Loucy (cell line): ENCODE data around the gene PIK3CD.

Source experiments
- H2AFZ ChIP-seq: fragments of 200-600 bp; sonication (generic); 2 replicates; pipeline ENCODE4 v1.6.0; 2016; ENCODE audit warnings: antibody characterized with exemption, mild to moderate bottlenecking, low read length, moderate library complexity
- H3F3A ChIP-seq: fragments of 200-600 bp; 2 replicates; pipeline ENCODE4 v1.6.0; 2016; ENCODE audit warnings: antibody characterized with exemption, low read depth, mild to moderate bottlenecking
- H3K27me3 ChIP-seq: fragments of 200-600 bp; sonication (generic); 2 replicates; pipeline ENCODE4 v1.6.1; 2014; ENCODE audit warnings: low read length, mild to moderate bottlenecking; ENCODE audit not compliant: insufficient read depth, poor library complexity, severe bottlenecking
- H3K36me3 ChIP-seq: fragments of 200-600 bp; sonication (generic); 2 replicates; pipeline ENCODE4 v1.6.1; 2016; ENCODE audit warnings: low read length; ENCODE audit not compliant: insufficient read depth
- H3K4me1 ChIP-seq: fragments of 200-600 bp; sonication (generic); 2 replicates; pipeline ENCODE4 v1.5.1; 2014; ENCODE audit warnings: low read length, mild to moderate bottlenecking; ENCODE audit not compliant: insufficient read depth, poor library complexity, severe bottlenecking
- H3K4me2 ChIP-seq: fragments of 200-600 bp; sonication (generic); 2 replicates; pipeline ENCODE4 v1.6.0; 2014; ENCODE audit warnings: antibody characterized with exemption, low read length, low read depth, mild to moderate bottlenecking; ENCODE audit not compliant: poor library complexity, severe bottlenecking
- H3K4me3 ChIP-seq: fragments of 200-600 bp; sonication (generic); 2 replicates; pipeline ENCODE4 v1.5.1; 2014; ENCODE audit warnings: low read length, mild to moderate bottlenecking, mixed read lengths; ENCODE audit not compliant: poor library complexity, severe bottlenecking
- H3K79me2 ChIP-seq: fragments of 200-600 bp; sonication (generic); 2 replicates; pipeline ENCODE4 v1.6.1; 2014; ENCODE audit warnings: low read length; ENCODE audit not compliant: insufficient read depth
- H3K9ac ChIP-seq: fragments of 200-600 bp; sonication (generic); 2 replicates; pipeline ENCODE4 v1.6.0; 2014; ENCODE audit warnings: mild to moderate bottlenecking, low read depth, low read length, moderate library complexity; ENCODE audit not compliant: poor library complexity, severe bottlenecking
- H3K9me2 ChIP-seq: fragments of 200-600 bp; sonication (generic); replicated peaks from 2 replicates; pipeline ENCODE4 v1.6.1; 2016; ENCODE audit warnings: low read depth, low read length, mixed read lengths
- H3K9me3 ChIP-seq: fragments of 200-600 bp; sonication (generic); 2 replicates; pipeline ENCODE4 v1.6.1; 2014; ENCODE audit warnings: mild to moderate bottlenecking, antibody characterized with exemption, low read length, low read depth; ENCODE audit not compliant: insufficient read depth
- H4K20me1 ChIP-seq: fragments of 200-600 bp; sonication (generic); 2 replicates; pipeline ENCODE4 v1.6.0; 2014; ENCODE audit warnings: antibody characterized with exemption, low read length, mild to moderate bottlenecking; ENCODE audit not compliant: insufficient read depth, poor library complexity, severe bottlenecking
- CTCF ChIP-seq: fragments of 200-600 bp; sonication (generic); conservative IDR thresholded peaks from 2 replicates; pipeline ENCODE4 v1.5.1; 2014; ENCODE audit warnings: mild to moderate bottlenecking, antibody characterized with exemption, low read length
- EZH2phosphoT487 ChIP-seq: fragments of 200-600 bp; IDR thresholded peaks from 2 replicates; pipeline ENCODE4 v1.6.1; 2018; ENCODE audit warnings: antibody characterized with exemption, mild to moderate bottlenecking, moderate library complexity, borderline replicate concordance

PIK3CD gene

GRCh38 chr1:9703681-9704080 lies 52.1 kb downstream of the PIK3CD start:
- H3F3A ChIP-seq: no peaks in the 10 kb centered on the region
- no peak overlapping the region for H3K4me3 ChIP-seq
- H3K36me3 ChIP-seq: no peaks in the 10 kb centered on the region
- no peak overlapping the region for H3K9ac ChIP-seq
- no peaks in the 10 kb centered on the region for H3K79me2 ChIP-seq
- H3K9me2 ChIP-seq: no peaks in the 10 kb centered on the region
- TF ChIP-seq EZH2phosphoT487 (no peak), CTCF (no peak)
- H3K4me2 ChIP-seq: no peak overlapping the region
- H3K9me3 ChIP-seq: no peaks in the 10 kb centered on the region
- no peak overlapping the region for H2AFZ ChIP-seq
- no peaks in the 10 kb centered on the region for H4K20me1 ChIP-seq
- H3K4me1 ChIP-seq: peaks cover 14% of the 10 kb centered on the region
- H3K27me3 ChIP-seq: no peaks in the 10 kb centered on the region

- TF ChIP-seq CTCF: no peak
- no peak for TF ChIP-seq EZH2phosphoT487
- Histone ChIP-seq H3K27me3 (no peaks in the 10 kb centered on the region), H2AFZ (no peak overlapping the region), H3K9me2 (no peaks in the 10 kb centered on the region), H3K4me2 (no peak overlapping the region), H3K36me3 (no peaks in the 10 kb centered on the region), H3K4me3 (no peak overlapping the region), H3K9me3 (no peaks in the 10 kb centered on the region), H3K4me1 (peaks cover 14% of the 10 kb centered on the region), H3F3A (no peaks in the 10 kb centered on the region), H3K9ac (no peak overlapping the region), H4K20me1 (no peaks in the 10 kb centered on the region), H3K79me2 (no peaks in the 10 kb centered on the region)
These were observed 54.0 kb downstream of the PIK3CD start for GRCh38 chr1:9705337-9706093.

GRCh38 chr1:9706178-9706577 lies 54.6 kb downstream of the PIK3CD start:
- no peaks in the 10 kb centered on the region for H3K79me2 ChIP-seq
- H3K9ac ChIP-seq: no peak overlapping the region
- H3F3A ChIP-seq: no peaks in the 10 kb centered on the region
- no peaks in the 10 kb centered on the region for H3K36me3 ChIP-seq
- no peaks in the 10 kb centered on the region for H4K20me1 ChIP-seq
- H3K27me3 ChIP-seq: no peaks in the 10 kb centered on the region
- TF ChIP-seq CTCF: no peak
- no peak for TF ChIP-seq EZH2phosphoT487
- H3K4me2 ChIP-seq: no peak overlapping the region
- H2AFZ ChIP-seq: no peak overlapping the region
- H3K9me2 ChIP-seq: no peaks in the 10 kb centered on the region
- H3K4me3 ChIP-seq: no peak overlapping the region
- no peaks in the 10 kb centered on the region for H3K9me3 ChIP-seq
- H3K4me1 ChIP-seq: peaks cover 14% of the 10 kb centered on the region
